WTC11 (cell line): ENCODE data around the gene CLEC3A. TPM values are rescaled to one million over a fixed set of nuclear protein-coding genes. Genes with fewer than 3 reads are reported as not detected.

Experiments
- NR1H2 ChIP-seq: sonication (generic); formaldehyde crosslinking; IDR thresholded peaks from 2 replicates; pipeline ENCODE4 v1.9.0; 2021; ENCODE audit warnings: mild to moderate bottlenecking, moderate library complexity, missing genetic modification reagents
- PREB ChIP-seq: sonication (generic); formaldehyde crosslinking; IDR thresholded peaks from 2 replicates; pipeline ENCODE4 v1.8.1; 2022; ENCODE audit warnings: mild to moderate bottlenecking, missing genetic modification reagents, moderate library complexity, borderline replicate concordance
- SMAD3 ChIP-seq: sonication (generic); formaldehyde crosslinking; IDR thresholded peaks from 2 replicates; pipeline ENCODE4 v1.8.0; 2022; ENCODE audit warnings: missing genetic modification reagents, mild to moderate bottlenecking, borderline replicate concordance
- ZNF219 ChIP-seq: sonication (generic); formaldehyde crosslinking; IDR thresholded peaks from 2 replicates; pipeline ENCODE4 v1.8.0; 2023; ENCODE audit warnings: missing genetic modification reagents, mild to moderate bottlenecking, borderline replicate concordance
- ZNF317 ChIP-seq: sonication (generic); formaldehyde crosslinking; IDR thresholded peaks from 2 replicates; pipeline ENCODE4 v1.8.1; 2023; ENCODE audit warnings: low read depth, mild to moderate bottlenecking, moderate library complexity, missing genetic modification reagents, borderline replicate concordance
- ZNF416 ChIP-seq: fragments of 250-450 bp; sonication (Bioruptor Pico); IDR thresholded peaks from 2 replicates; pipeline ENCODE4 v1.9.0; 2021; ENCODE audit warnings: mild to moderate bottlenecking, inconsistent platforms
- total RNA-seq: library from RNA; stranded (reverse); gene quantifications from 3 replicates; pipeline ENCODE4 v1.2.3, GENCODE V29; 2021
- TF ChIP-seq, protein P1 (sequence below): fragments of 250-450 bp; sonication (Bioruptor Pico); IDR thresholded peaks from 2 replicates; pipeline ENCODE4 v1.9.0; 2021; ENCODE audit warnings: mild to moderate bottlenecking

The CLEC3A gene
- total RNA-seq, 1 experiment from 2014 or later = not detected

DNA sequence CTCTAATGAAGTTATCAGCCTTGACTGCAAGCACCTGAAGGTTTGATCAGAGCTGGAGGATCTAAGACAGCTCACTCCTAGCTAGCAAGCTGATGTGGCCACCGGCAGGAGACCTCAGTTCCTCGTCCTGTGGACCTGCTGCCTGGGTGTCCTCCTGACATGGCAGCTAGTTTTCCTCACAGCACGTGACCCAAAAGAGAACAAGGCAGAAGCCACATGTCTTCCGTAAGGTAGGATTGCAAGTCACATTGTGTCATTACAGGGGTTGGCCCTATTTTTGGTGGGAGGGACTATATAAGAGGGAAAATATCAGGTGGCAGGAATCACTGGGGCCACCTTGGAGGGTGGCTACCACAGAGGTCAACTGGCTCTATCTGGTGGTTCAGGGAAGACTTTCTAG, 59.0 kb downstream of the CLEC3A start (continued):
- no peak for TF ChIP-seq ZNF317 (CRISPR knock-in tag)
- TF ChIP-seq NR1H2 = no peak
- TF ChIP-seq, protein P1, sequence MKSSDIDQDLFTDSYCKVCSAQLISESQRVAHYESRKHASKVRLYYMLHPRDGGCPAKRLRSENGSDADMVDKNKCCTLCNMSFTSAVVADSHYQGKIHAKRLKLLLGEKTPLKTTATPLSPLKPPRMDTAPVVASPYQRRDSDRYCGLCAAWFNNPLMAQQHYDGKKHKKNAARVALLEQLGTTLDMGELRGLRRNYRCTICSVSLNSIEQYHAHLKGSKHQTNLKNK (CRISPR knock-in tag) = no peak
- no peak for TF ChIP-seq PREB (CRISPR knock-in tag)
- no peak for TF ChIP-seq SMAD3 (CRISPR knock-in tag)
- TF ChIP-seq ZNF416 = no peak
- TF ChIP-seq ZNF219 (CRISPR knock-in tag) = no peak

Other genes starting within 250 kb of the CLEC3A start
- 19.1 to 22.2 TPM (median 22.0 TPM) in 3 replicates for gene VAT1L, start 234.0 kb upstream of the CLEC3A start, total RNA-seq
- gene WWOX, start 77.1 kb downstream of the CLEC3A start, total RNA-seq = 15.7 to 20.3 TPM (median 19.0 TPM) in 3 replicates